GM12892 (cell line): ENCODE data around the gene FOXO6.

Experiments
- DNase-seq: peaks from one replicate; pipeline ENCODE4 v3.0.0; 2011; ENCODE audit not compliant: insufficient read length
- FAIRE-seq: peaks from 2 replicates; lab custom pipeline; 2011; peaks lifted over from hg19 to GRCh38; lab: Jason Lieb, UNC
- POLR2A ChIP-seq: IDR thresholded peaks from 2 replicates; pipeline ENCODE4 v1.6.1; 2011; ENCODE audit warnings: low read depth, low read length, control low read depth
- POLR2AphosphoS5 ChIP-seq: IDR thresholded peaks from 2 replicates; pipeline ENCODE4 v1.6.1; 2011; ENCODE audit warnings: low read depth, low read length, control low read depth
- TAF1 ChIP-seq: IDR thresholded peaks from 2 replicates; pipeline ENCODE4 v1.6.1; 2011; ENCODE audit warnings: low read depth, mild to moderate bottlenecking, control low read depth, low read length, borderline replicate concordance

The FOXO6 gene

DNA sequence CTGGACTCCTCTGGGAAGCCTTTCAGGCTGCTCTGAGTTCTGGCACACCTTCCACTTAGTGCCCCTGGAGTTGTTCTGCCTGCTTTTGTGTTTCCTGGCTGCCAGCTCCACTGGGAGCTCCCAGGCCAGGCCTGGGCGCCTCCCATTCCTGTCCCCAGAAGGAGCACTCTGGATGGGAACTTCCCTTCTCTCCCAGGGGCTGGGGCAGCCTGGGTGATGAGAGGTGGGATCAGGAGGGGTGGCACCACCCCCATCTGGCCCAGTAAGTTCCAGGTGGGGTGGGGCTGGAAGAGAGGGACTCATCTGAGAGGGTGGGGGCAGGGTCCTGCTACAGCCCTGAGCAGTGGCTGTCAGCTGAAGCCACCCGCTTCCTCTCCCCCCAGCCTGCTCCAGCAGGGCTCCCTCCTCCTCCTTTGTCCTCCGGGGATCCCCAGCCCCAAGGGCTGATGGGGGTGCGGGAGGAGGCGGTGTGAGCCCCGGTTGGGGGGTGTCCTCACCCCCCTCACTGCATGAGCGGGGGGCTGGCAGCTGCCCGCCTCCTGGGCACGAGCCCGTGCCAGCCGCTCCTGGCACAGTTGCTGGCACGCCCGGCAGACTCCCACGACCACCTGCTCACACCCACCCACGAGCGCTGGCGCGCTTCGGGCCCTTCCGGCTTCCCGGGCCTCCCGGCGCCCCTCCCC lies 4.7 kb downstream of the FOXO6 start:
- DNase-seq (no peak), FAIRE-seq (no peak)
- TF ChIP-seq POLR2AphosphoS5 (no peak), POLR2A (no peak), TAF1 (no peak)

DNA sequence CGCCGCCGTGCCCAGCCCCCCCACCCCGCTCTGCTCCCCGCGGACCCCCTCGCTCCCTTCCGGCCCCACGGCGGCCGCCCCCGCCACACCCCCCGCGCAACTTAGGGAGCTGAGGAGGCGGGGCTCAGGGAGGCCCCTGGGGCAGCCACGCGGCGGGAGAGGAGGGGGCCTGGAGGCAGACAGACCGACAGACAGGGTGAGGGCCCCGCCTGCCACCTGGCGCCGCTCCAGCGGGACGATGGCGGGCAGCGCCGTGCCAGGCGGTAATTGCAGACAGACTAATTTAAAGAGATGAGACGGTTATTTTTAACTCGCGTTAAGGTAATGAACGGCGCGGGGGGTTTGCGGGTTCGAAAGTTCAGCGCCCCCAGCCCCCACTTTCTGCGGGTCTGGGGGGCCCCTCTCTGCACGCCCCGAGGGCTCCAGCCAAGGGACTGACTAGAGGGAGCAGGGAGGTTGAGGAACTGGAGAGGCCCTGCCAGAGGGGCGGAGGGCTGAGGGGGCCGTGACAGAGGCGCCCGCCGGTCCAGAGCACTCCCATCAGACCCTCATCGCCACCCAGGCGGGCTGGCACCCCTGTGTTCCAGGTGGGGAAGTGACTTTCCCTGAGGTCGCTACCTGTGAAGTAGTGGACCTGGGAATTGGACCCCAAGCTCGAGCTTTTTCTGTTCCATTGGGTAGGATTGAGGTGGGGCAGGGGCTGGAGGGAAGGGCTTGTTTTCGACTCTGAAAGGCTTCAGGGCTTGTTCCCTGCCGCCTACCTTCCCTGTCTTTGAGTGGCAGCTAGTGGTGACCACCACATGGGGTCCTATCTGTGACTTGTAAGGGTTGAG lies 5.4 kb downstream of the FOXO6 start:
- DNase-seq (no peak), FAIRE-seq (no peak)
- TF ChIP-seq POLR2AphosphoS5 (no peak), POLR2A (no peak), TAF1 (no peak)

DNA sequence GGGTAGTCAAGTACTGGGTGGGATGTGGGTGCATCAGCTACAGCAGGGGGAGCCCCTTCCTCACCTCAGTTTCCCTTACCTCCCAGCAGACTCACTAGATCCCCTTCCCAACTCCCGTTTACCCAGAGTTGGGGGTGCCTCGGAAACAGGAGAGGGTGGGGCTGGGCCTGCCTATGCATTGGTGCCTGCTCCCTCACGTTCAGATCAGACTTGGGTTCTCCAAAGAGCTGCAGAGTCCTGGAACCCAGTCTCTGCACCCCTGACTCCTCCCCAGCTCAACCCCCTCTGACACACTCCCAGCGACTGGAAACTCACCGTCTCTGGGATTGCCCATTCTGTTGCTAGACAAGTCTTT lies 6.0 kb downstream of the FOXO6 start:
- TF ChIP-seq POLR2A, result no peak
- TF ChIP-seq TAF1, result no peak
- no peak for TF ChIP-seq POLR2AphosphoS5
- no peak for DNase-seq

DNA sequence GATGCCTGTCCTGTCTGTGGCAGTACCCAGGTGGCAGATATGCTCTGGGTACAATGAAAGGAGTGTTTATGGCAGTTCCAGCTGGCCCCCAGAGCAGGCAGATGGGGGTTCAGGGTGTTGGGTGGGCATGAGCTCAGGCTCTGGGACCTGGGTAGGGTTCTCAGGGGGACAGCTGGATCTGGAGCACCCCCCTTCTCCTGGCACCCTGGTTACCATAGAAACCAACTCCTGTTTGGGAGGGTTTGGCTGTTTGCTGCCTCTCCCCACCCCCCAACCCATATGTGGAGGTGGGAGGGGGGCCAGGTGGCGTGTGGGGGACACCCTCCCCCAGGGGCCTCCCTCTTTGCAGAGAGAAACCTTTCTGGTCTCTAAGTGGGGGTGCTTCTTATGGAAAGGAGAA lies 7.1 kb downstream of the FOXO6 start:
- TF ChIP-seq POLR2A, result no peak
- no peak for TF ChIP-seq TAF1
- no peak for TF ChIP-seq POLR2AphosphoS5
- no peak for DNase-seq
- FAIRE-seq, result no peak

More for the DNA sequence above, 6.0 kb downstream of the FOXO6 start:
- no peak for FAIRE-seq

DNA sequence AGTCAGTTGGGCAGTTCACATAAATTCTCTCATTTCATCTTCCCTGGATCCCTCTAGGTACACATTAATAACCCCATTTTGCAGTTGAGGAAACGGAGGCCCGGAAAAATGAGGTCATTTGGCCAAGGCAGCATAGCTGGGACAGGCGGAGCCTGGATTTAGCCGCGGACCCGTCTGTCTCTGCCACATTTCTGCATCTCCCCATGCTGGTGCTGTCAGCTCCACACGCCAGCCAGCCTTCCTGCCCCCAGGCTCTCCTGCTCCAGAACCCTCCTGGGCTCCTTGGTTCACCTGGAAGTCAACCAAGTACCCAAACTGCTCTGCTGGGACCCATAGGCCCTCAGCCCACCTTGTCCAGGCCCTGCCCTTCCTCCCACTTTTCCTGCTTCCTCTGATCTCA lies 7.6 kb downstream of the FOXO6 start:
- FAIRE-seq (no peak), DNase-seq (no peak)
- TF ChIP-seq POLR2A, result no peak
- no peak for TF ChIP-seq TAF1
- TF ChIP-seq POLR2AphosphoS5, result no peak

DNA sequence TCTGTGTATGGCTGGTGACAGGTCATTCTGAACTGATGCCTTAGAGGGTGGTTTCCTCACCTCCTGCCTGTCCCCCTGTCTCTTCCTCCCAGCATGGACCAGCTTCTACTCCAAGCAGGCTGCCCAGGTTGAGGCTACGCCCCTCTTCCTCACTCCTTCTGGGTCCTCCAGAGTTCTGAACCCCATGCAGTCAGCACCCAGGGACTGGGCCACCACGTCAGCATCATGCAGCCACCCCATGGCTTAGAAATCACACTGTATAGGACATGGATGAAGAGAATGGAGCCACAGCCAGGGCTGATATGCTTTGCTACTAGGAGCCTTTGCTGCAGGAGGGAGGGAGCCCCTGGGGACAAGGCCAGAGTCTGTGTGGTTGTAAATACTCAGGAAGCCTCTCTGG lies 8.3 kb downstream of the FOXO6 start:
- no peak for FAIRE-seq

DNA sequence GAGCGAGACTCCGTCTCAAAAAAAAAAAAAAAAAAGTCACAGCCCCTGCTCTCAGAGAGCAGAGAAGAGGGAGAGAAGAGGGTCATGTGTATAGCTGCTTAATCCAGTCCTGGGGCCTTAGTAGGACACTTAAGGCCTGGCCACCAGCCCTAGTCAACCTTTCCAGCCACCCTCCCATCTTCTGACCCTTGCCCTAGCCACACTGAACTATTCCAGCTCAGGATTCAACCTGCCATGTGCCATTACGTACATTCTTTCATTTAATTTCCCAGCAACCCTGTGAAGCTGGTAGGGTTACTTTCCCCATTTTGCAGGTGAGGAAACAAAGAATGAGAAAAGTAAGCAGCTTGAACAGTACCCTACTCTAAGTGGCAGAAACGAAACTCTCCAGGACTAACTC lies 9.0 kb downstream of the FOXO6 start:
- TF ChIP-seq POLR2A (no peak), TAF1 (no peak), POLR2AphosphoS5 (no peak)
- no peak for FAIRE-seq
- DNase-seq, result no peak

More for the DNA sequence above, 8.3 kb downstream of the FOXO6 start:
- DNase-seq, result no peak
- TF ChIP-seq POLR2A (no peak), TAF1 (no peak), POLR2AphosphoS5 (no peak)

DNA sequence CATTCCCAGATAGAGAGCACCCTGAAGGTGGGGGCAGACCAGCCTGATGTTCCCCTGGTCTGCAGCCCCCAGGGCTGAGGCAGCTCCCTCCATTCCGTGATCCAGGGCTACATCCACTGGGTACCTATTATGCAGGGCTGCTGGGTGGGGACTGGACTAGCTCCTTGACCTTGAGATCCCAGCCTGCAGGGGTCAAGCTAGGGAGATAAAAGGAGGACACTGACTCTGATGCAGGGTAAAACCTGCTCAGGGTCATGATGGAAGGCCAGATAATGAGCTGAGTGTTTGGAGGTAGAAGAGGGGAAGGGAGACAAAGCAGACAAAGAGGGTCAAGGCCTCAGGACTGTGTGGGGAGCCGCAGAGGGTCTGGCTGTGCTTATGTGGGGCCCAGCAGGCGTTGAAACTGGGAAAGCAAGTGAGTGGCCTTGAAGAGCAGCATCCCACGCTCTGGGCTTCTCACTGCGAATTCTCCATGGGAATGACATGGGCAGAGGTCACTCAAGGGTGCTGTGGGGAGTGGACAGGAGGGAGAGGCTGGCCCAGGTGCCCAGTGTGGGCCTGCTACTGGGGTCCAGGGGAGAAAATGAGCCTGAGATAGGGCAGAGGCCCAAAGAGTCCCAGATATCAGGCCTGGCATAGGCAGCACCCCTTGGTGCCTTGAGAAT lies 9.7 kb downstream of the FOXO6 start:
- TF ChIP-seq POLR2A (no peak), TAF1 (no peak), POLR2AphosphoS5 (no peak)
- DNase-seq (no peak), FAIRE-seq (no peak)

DNA sequence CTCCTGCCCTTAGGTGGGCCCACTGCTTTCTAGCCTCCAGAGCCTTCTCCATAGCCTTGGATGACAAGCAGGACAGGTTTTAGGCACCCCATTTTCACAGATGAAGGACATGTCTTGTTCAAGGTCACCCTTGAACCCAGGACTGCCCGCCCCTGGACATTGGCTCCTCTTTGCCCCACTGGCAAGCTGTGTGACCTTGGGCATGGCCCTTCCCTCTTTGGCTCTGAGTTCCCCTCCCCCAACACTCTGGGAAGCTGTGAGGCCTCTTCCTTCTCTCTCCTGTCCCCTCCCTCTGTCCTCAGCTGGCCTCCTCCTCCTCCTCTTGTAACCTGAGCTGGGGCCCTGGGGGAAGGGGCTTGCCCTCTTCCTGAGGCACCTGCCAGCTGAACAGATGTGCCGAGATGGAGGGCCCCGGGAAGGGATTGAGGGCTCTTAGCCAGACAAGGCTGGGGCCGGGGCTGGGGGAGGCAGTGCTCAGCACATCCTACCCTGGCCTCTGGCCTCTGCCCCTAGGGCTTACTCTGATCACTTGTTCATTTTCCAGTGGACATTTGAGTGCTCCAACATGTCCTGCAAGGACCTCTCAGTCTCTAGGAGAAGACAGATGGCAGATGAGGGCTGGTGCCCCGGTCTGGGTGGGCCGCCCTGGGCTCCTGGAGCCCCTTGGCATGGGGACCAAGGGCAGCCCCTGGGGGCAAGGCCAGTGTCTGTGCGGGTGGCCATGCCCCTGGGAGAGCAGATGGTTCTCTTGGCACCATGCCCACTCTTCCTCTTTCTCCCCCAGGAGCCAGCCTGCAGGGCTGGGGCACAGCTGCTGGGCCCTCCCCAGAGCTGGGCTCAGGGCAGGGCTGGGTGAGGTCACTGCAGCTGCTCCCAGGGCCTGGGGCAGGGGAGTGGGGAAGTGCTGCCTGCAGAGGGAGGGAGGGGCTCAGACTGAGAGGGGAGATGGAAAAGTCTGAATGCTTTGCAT lies 10.7 kb downstream of the FOXO6 start:
- no peak for DNase-seq
- no peak for FAIRE-seq
- no peak for TF ChIP-seq TAF1
- no peak for TF ChIP-seq POLR2AphosphoS5
- no peak for TF ChIP-seq POLR2A

DNA sequence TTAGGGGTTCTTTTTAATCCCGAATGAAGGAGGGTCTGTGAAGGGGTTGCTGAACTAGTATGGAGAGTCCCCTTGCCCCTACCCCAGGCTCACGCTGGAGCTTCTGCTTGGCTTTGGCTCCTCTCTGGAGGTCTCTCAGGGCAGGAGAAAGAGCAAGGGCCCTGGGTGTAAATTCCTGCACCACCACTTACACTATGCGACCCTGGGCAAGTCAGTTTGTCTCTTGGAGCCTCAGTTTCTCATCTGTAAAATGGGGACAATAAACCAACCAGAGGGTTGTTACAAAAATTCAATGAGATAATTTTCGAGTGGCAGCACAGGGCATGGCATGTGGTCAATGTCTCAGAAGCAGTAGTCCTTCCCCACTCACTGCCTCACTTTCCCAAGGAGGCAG lies 11.4 kb downstream of the FOXO6 start:
- TF ChIP-seq TAF1, result no peak
- TF ChIP-seq POLR2AphosphoS5, result no peak
- no peak for TF ChIP-seq POLR2A
- DNase-seq (no peak), FAIRE-seq (no peak)
